SK-N-SH (cell line): ENCODE data around the gene SORD. TPM values are rescaled to one million over a fixed set of nuclear protein-coding genes. Genes with fewer than 3 reads are reported as not detected.
"Not testable (repeated sequence)": the region's sequence is repeated elsewhere in the genome, so short reads cannot be mapped to it uniquely, and the experiment has no call there.

ENCODE experiments used
- CTCF ChIA-PET: fragments of 300-600, 350-600 bp; formaldehyde crosslinking; extraction: SDS; loops from one replicate; lab custom pipeline; 2021; lab: Yijun Ruan, JAX
- POLR2A ChIA-PET: fragments of 350-600 bp; sonication (Branson Sonifier 250); formaldehyde crosslinking; extraction: SDS; loops from one replicate; lab custom pipeline; 2020; ENCODE audit warnings: antibody characterized with exemption, inconsistent platforms; lab: Yijun Ruan, JAX
- DNase-seq: peaks from one replicate; pipeline ENCODE4 v3.0.0; 2012
- H2AFZ ChIP-seq: fragments of 200-600 bp; sonication (generic); 2 replicates; pipeline ENCODE4 v1.8.1; 2016; ENCODE audit warnings: antibody characterized with exemption, mild to moderate bottlenecking, low read depth
- H3F3A ChIP-seq: fragments of 200-600 bp; sonication (generic); replicated peaks from 2 replicates; pipeline ENCODE3; 2016; ENCODE audit warnings: antibody characterized with exemption, mild to moderate bottlenecking; ENCODE audit not compliant: insufficient read depth
- H3K27ac ChIP-seq, 2 experiments: fragments of 200-500 bp in 1 of 2; fragments of 200-600 bp in 1 of 2; sonication (Bioruptor generic) in 1 of 2; sonication (generic), shearing (Covaris generic) in 1 of 2; 2 replicates each; pipeline versions ENCODE4 v1.5.1 to v1.6.1; 2014 to 2016; ENCODE audit warnings: low read depth in 2 of 2, inconsistent platforms in 1 of 2, low read length in 1 of 2, mild to moderate bottlenecking in 1 of 2, mixed read lengths in 1 of 2
- H3K27me3 ChIP-seq: fragments of 200-600 bp; sonication (generic), shearing (Covaris generic); 2 replicates; pipeline ENCODE4 v1.6.1; 2016; ENCODE audit warnings: mixed run types; ENCODE audit not compliant: insufficient read depth
- H3K36me3 ChIP-seq, 2 experiments: fragments of 200-500 bp in 1 of 2; fragments of 200-600 bp in 1 of 2; sonication (Bioruptor generic) in 1 of 2; sonication (generic) in 1 of 2; replicated peaks in 1 of 2; 2 replicates each; pipeline versions ENCODE3 to v1.5.1; 2014 to 2016; ENCODE audit warnings: low read length in 1 of 2, mild to moderate bottlenecking in 1 of 2; ENCODE audit not compliant: insufficient read depth in 2 of 2, control insufficient read depth in 1 of 2
- H3K4me1 ChIP-seq, 2 experiments: fragments of 200-500 bp in 1 of 2; fragments of 200-600 bp in 1 of 2; sonication (Bioruptor generic) in 1 of 2; sonication (generic), shearing (Covaris generic) in 1 of 2; 2 replicates each; pipeline versions ENCODE4 v1.5.1 to v1.6.1; 2014 to 2016; ENCODE audit warnings: low read depth in 1 of 2, low read length in 1 of 2, mixed run types in 1 of 2; ENCODE audit not compliant: insufficient read depth in 2 of 2, control insufficient read depth in 1 of 2
- H3K4me2 ChIP-seq: fragments of 200-600 bp; sonication (generic), shearing (Covaris generic); 2 replicates; pipeline ENCODE4 v1.6.1; 2017; ENCODE audit warnings: mixed run types
- H3K4me3 ChIP-seq, 2 experiments: fragments of 200-500 bp in 1 of 2; fragments of 200-600 bp in 1 of 2; sonication (Bioruptor generic) in 1 of 2; sonication (generic), shearing (Covaris generic) in 1 of 2; 2 replicates each; pipeline versions ENCODE4 v1.5.1 to v1.8.1; 2014 to 2016; ENCODE audit warnings: low read depth in 2 of 2, inconsistent platforms in 1 of 2, low read length in 1 of 2, mild to moderate bottlenecking in 1 of 2, mixed read lengths in 1 of 2, moderate library complexity in 1 of 2
- H3K79me2 ChIP-seq: fragments of 200-600 bp; sonication (generic); 2 replicates; pipeline ENCODE4 v1.8.1; 2017; ENCODE audit warnings: mild to moderate bottlenecking; ENCODE audit not compliant: insufficient read depth
- H3K9ac ChIP-seq: fragments of 200-600 bp; sonication (generic); 2 replicates; pipeline ENCODE4 v1.6.1; 2017; ENCODE audit warnings: mixed run types
- H3K9me2 ChIP-seq: fragments of 200-600 bp; sonication (generic); 2 replicates; pipeline ENCODE4 v1.6.1; 2017; ENCODE audit warnings: mixed run types
- H3K9me3 ChIP-seq: fragments of 200-600 bp; sonication (generic); 2 replicates; pipeline ENCODE4 v1.6.1; 2017; ENCODE audit warnings: mixed run types, mild to moderate bottlenecking, moderate library complexity
- H4K20me1 ChIP-seq: fragments of 200-600 bp; sonication (generic); 2 replicates; pipeline ENCODE4 v1.6.1; 2017; ENCODE audit warnings: mild to moderate bottlenecking, mixed run types; ENCODE audit not compliant: insufficient read depth
- CHD2 ChIP-seq: fragments of 150-350 bp; IDR thresholded peaks from 2 replicates; pipeline ENCODE4 v1.6.1; 2018; ENCODE audit warnings: low read length; ENCODE audit not compliant: partially characterized antibody
- ELF1 ChIP-seq: IDR thresholded peaks from 2 replicates; pipeline ENCODE4 v1.4.0; 2012
- EP300 ChIP-seq, 2 experiments: IDR thresholded peaks; 2 replicates each; pipeline versions ENCODE4 v1.4.0 to v1.6.1; 2012; ENCODE audit warnings: borderline replicate concordance in 1 of 2, low read depth in 1 of 2, low read length in 1 of 2
- GABPA ChIP-seq: IDR thresholded peaks from 2 replicates; pipeline ENCODE4 v1.4.0; 2012; ENCODE audit warnings: low read depth, mild to moderate bottlenecking
- RCOR1 ChIP-seq: fragments of 150-350 bp; IDR thresholded peaks from 2 replicates; pipeline ENCODE4 v1.6.1; 2017; ENCODE audit warnings: antibody characterized with exemption, low read length
- RFX5 ChIP-seq: IDR thresholded peaks from 2 replicates; pipeline ENCODE4 v1.6.1; 2012; ENCODE audit warnings: mild to moderate bottlenecking, improper control_type of control experiment, low read length
- TAF1 ChIP-seq: IDR thresholded peaks from 2 replicates; pipeline ENCODE4 v1.6.1; 2012; ENCODE audit warnings: low read depth, mild to moderate bottlenecking, low read length, moderate library complexity, borderline replicate concordance
- TEAD4 ChIP-seq: IDR thresholded peaks from 2 replicates; pipeline ENCODE4 v1.4.0; 2012; ENCODE audit warnings: mild to moderate bottlenecking, borderline replicate concordance; ENCODE audit not compliant: insufficient read depth
- USF1 ChIP-seq: IDR thresholded peaks from 2 replicates; pipeline ENCODE4 v1.4.0; 2012; ENCODE audit warnings: low read depth, borderline replicate concordance
- USF2 ChIP-seq: fragments of 150-350 bp; IDR thresholded peaks from 2 replicates; pipeline ENCODE4 v1.6.1; 2017; ENCODE audit warnings: antibody characterized with exemption, low read length, low read depth, borderline replicate concordance
- WGBS: methylation state at CpG from one replicate; pipeline ENCODE4 v1.1.6; 2017; ENCODE audit warnings: low lambda C conversion rate; 5-methylcytosine and 5-hydroxymethylcytosine counted together
- polyA plus RNA-seq, 3 experiments: library from polyadenylated mRNA; depleted of rRNA; stranded (reverse); fragments of >200 nt; gene quantifications; 2 replicates each; pipeline ENCODE4 v1.2.3, GENCODE V29; 2012
- TF ChIP-seq, protein P1 (sequence below): fragments of 150-350 bp; IDR thresholded peaks from 2 replicates; pipeline ENCODE4 v1.6.1; 2016; ENCODE audit warnings: mild to moderate bottlenecking, low read depth, low read length
- TF ChIP-seq, protein P2 (sequence below): IDR thresholded peaks from 2 replicates; pipeline ENCODE4 v1.4.0; 2012; ENCODE audit warnings: low read depth

SORD gene
- polyA plus RNA-seq, 1 of the 3 experiments (the other 2 are of a cell fraction): 35.1 TPM

- no peak for TF ChIP-seq USF2
- TF ChIP-seq TEAD4: no peak
- TF ChIP-seq ELF1: no peak
- TF ChIP-seq EP300 (IDR thresholded peaks at IDR 0.05; ENCODE audit: borderline replicate concordance in 1 of 2, low read depth in 1 of 2, low read length in 1 of 2): no peak
- TF ChIP-seq RFX5: no peak
- TF ChIP-seq RCOR1: no peak
- no peak for TF ChIP-seq GABPA
- TF ChIP-seq, protein P1, sequence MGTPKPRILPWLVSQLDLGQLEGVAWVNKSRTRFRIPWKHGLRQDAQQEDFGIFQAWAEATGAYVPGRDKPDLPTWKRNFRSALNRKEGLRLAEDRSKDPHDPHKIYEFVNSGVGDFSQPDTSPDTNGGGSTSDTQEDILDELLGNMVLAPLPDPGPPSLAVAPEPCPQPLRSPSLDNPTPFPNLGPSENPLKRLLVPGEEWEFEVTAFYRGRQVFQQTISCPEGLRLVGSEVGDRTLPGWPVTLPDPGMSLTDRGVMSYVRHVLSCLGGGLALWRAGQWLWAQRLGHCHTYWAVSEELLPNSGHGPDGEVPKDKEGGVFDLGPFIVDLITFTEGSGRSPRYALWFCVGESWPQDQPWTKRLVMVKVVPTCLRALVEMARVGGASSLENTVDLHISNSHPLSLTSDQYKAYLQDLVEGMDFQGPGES: no peak
- TF ChIP-seq, protein P2, sequence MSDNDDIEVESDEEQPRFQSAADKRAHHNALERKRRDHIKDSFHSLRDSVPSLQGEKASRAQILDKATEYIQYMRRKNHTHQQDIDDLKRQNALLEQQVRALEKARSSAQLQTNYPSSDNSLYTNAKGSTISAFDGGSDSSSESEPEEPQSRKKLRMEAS: no peak
- TF ChIP-seq TAF1: no peak
- no peak for TF ChIP-seq CHD2
- TF ChIP-seq USF1: no peak
Measured at GRCh38 chr15:45037936-45038335, 14.9 kb downstream of the SORD start.

GRCh38 chr15:45040396-45040795 lies 17.4 kb downstream of the SORD start:
- H4K20me1 ChIP-seq, H3K27ac ChIP-seq, H3K79me2 ChIP-seq, H3K9me2 ChIP-seq, H3K4me1 ChIP-seq, H3K36me3 ChIP-seq, H3K27me3 ChIP-seq, DNase-seq, CTCF ChIA-PET, H3K9ac ChIP-seq, H2AFZ ChIP-seq, H3K4me3 ChIP-seq, H3F3A ChIP-seq, POLR2A ChIA-PET, H3K9me3 ChIP-seq, H3K4me2 ChIP-seq: not testable (repeated sequence)
- 89% methylated on average over 1 of the region's 1 CpG for WGBS

More at GRCh38 chr15:45037936-45038335, 14.9 kb downstream of the SORD start:
- no peaks in the 10 kb centered on the region for H3K79me2 ChIP-seq
- H3F3A ChIP-seq: peaks cover 4% of the 10 kb centered on the region
- CTCF ChIA-PET: interaction anchor here (0.9 to 2.5 kb wide), 7 partner anchors 10 to 85 kb away, joined by 3 to 12 read pairs (median 5); partner anchors contain the start of genes DUOX2 and DUOXA2
- no peaks in the 10 kb centered on the region for H3K27me3 ChIP-seq
- no peaks in the 10 kb centered on the region; a peak in 1 of 4 replicates for H3K4me1 ChIP-seq
- no peak overlapping the region for H2AFZ ChIP-seq
- POLR2A ChIA-PET: no interaction called here
- no peaks in the 10 kb centered on the region for H4K20me1 ChIP-seq
- no peak overlapping the region for H3K4me2 ChIP-seq
- no peaks in the 10 kb centered on the region for H3K36me3 ChIP-seq
- WGBS: 87% methylated on average over 4 of the region's 4 CpGs
- H3K27ac ChIP-seq: no peak overlapping the region
- no peak overlapping the region for H3K9ac ChIP-seq
- no peak overlapping the region for H3K4me3 ChIP-seq
- DNase-seq: no peak
- H3K9me2 ChIP-seq: no peaks in the 10 kb centered on the region
- H3K9me3 ChIP-seq: no peaks in the 10 kb centered on the region

DNA sequence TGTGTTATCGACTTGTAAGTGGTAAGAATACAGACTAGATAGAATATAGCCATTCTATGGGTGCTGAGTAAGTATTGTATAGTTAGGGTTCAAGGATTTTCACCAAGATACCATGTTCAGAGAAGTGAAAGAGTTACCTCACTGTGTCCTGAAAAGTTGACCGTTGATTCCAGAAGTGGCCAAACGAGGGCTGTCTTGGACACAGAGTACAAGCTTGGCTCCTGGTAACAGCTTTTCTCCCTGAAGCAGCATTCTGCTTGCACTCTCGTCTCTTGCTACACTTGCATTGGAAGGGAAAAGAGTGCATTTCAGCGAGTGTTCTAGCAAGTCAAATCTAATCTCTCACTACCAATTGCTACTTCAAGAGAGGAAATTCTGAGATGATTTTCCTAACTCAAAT lies 18.5 kb downstream of the SORD start:
- H3K27me3 ChIP-seq, H3F3A ChIP-seq, H3K4me1 ChIP-seq, H3K36me3 ChIP-seq, POLR2A ChIA-PET, H3K27ac ChIP-seq, H3K9ac ChIP-seq, H2AFZ ChIP-seq, H4K20me1 ChIP-seq, DNase-seq, H3K9me2 ChIP-seq, H3K79me2 ChIP-seq, H3K4me3 ChIP-seq, H3K4me2 ChIP-seq, H3K9me3 ChIP-seq: not testable (repeated sequence)
- CTCF ChIA-PET: interaction anchor here (1.2 kb wide), 1 partner anchor 77 kb away, joined by 3 read pairs; no protein-coding TSS in a partner anchor
- WGBS: 90% methylated on average over 5 of the region's 5 CpGs

DNA sequence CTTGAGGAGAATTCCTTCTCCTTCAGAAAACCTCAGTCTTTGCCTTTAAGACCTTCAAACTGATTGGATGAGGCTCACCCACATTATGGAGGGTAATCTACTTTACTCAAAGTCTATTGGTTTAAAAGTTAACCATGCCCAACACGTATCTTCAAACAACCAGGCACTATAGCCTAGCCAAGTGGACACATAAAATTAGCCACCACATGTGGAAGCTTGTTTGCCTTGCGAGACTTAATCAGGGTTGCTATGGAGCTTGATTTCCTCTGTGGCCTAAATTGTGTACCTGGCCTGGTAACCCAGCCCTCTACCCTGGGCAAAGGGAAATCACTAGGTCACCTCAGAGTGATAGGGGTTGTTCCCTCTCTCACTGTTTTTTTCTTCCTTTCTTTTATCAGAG lies 19.9 kb downstream of the SORD start:
- H3K4me3 ChIP-seq, H3K4me2 ChIP-seq, H4K20me1 ChIP-seq, H3K27ac ChIP-seq, H3K9me2 ChIP-seq, H2AFZ ChIP-seq, H3K9me3 ChIP-seq, DNase-seq, H3K79me2 ChIP-seq, CTCF ChIA-PET, H3F3A ChIP-seq, POLR2A ChIA-PET, H3K27me3 ChIP-seq, H3K36me3 ChIP-seq, H3K9ac ChIP-seq, H3K4me1 ChIP-seq: not testable (repeated sequence)
- WGBS: no CpG with 5 or more reads among the region's 2 CpGs
